ENCODE results near the gene CEP120.

Gene CEP120

GRCh38 chr5:123398058-123398733 is 25.0 kb downstream of the CEP120 start:
- H3K9me3 ChIP-seq (ENCODE audit: low read length) = no peaks in the 10 kb centered on the region
- H3K36me3 ChIP-seq (ENCODE audit: insufficient read depth, low read length) = peaks cover 55% of the 10 kb centered on the region
- H3K4me3 ChIP-seq (ENCODE audit: low read length) = no peak overlapping the region
- H3K27me3 ChIP-seq (ENCODE audit: insufficient read depth, low read length) = no peaks in the 10 kb centered on the region
- H3K4me1 ChIP-seq (ENCODE audit: insufficient read depth, low read length) = no peaks in the 10 kb centered on the region
- no peak overlapping the region for H2AFZ ChIP-seq (ENCODE audit: low read depth, low read length)

DNA sequence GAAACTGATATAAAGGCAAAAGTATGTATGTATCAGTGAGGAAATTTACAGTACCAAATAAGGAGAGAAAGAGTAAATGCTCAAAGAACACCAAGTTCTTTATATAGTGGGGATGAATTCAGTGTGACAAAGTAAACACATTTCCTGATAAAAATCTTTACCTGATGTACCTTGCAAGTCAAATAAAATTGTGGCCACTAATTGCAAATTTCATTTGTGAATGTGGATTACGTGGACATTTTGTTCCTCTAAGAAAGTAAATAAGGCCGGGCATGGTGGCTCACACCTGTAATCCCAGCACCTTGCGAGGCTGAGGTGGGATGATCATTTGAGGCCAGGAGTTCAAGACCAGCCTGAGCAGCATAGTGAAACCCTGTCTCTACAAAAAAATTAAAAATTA is 25.7 kb downstream of the CEP120 start:
- Histone ChIP-seq H3K9me3 (ENCODE audit: low read length) (no peaks in the 10 kb centered on the region), H3K4me3 (ENCODE audit: low read length) (no peak overlapping the region), H2AFZ (ENCODE audit: low read depth, low read length) (no peak overlapping the region), H3K36me3 (ENCODE audit: insufficient read depth, low read length) (peaks cover 55% of the 10 kb centered on the region), H3K4me1 (ENCODE audit: insufficient read depth, low read length) (no peaks in the 10 kb centered on the region), H3K27me3 (ENCODE audit: insufficient read depth, low read length) (no peaks in the 10 kb centered on the region)

DNA sequence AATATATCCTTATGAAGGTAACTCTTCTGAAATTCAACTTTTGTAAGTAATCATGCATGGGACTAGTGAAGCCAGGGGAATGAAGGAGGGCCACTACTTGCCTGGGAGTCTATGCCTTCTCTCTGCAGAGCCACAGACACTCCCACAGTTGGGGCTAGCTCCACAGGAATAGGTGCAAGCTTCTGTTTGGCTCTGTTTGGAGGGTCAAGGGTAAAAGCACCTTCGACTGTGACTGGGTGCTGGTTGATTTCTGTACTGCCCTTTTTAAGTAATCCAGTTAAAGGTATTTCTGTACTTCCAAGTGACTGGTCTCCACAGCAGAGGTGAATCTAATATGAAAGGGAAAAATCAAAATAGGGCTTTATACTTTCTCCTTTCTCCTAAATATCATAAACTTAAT is 32.2 kb downstream of the CEP120 start:
- no peak overlapping the region for H3K4me3 ChIP-seq (ENCODE audit: low read length)
- no peak overlapping the region for H2AFZ ChIP-seq (ENCODE audit: low read depth, low read length)
- peaks cover 61% of the 10 kb centered on the region for H3K36me3 ChIP-seq (ENCODE audit: insufficient read depth, low read length)
- H3K4me1 ChIP-seq (ENCODE audit: insufficient read depth, low read length) = no peaks in the 10 kb centered on the region
- no peaks in the 10 kb centered on the region for H3K27me3 ChIP-seq (ENCODE audit: insufficient read depth, low read length)
- H3K9me3 ChIP-seq (ENCODE audit: low read length) = no peaks in the 10 kb centered on the region

DNA sequence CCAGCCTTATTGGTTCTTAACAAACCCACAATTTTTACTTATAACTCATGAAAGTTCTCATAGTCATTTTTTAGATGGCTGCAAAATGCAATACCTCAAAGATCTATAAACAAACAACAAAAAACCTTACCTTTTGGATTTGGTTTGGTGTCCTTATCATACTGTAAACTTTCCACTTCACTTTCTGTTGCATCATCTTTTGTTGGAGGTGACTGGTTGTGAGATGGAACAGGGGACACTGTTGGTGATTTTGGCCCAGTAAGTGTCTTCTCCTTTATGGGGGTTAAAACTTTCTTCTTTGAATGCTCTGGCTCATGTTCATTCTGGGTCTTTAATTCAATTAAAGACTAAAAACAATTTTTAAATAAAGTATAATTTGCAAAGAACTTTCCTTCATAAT is 33.4 kb downstream of the CEP120 start:
- Histone ChIP-seq H3K36me3 (ENCODE audit: insufficient read depth, low read length) (peaks cover 72% of the 10 kb centered on the region), H3K4me3 (ENCODE audit: low read length) (no peak overlapping the region), H2AFZ (ENCODE audit: low read depth, low read length) (no peak overlapping the region)

GRCh38 chr5:123387313-123387712 is 35.9 kb downstream of the CEP120 start:
- Histone ChIP-seq H3K4me3 (ENCODE audit: low read length) (no peak overlapping the region), H3K27me3 (ENCODE audit: insufficient read depth, low read length) (no peaks in the 10 kb centered on the region), H2AFZ (ENCODE audit: low read depth, low read length) (no peak overlapping the region), H3K36me3 (ENCODE audit: insufficient read depth, low read length) (peaks cover 68% of the 10 kb centered on the region), H3K9me3 (ENCODE audit: low read length) (no peaks in the 10 kb centered on the region), H3K4me1 (ENCODE audit: insufficient read depth, low read length) (no peaks in the 10 kb centered on the region)

More for the DNA sequence above, 33.4 kb downstream of the CEP120 start:
- H3K27me3 ChIP-seq (ENCODE audit: insufficient read depth, low read length) = no peaks in the 10 kb centered on the region
- H3K4me1 ChIP-seq (ENCODE audit: insufficient read depth, low read length) = no peaks in the 10 kb centered on the region
- H3K9me3 ChIP-seq (ENCODE audit: low read length) = no peaks in the 10 kb centered on the region

DNA sequence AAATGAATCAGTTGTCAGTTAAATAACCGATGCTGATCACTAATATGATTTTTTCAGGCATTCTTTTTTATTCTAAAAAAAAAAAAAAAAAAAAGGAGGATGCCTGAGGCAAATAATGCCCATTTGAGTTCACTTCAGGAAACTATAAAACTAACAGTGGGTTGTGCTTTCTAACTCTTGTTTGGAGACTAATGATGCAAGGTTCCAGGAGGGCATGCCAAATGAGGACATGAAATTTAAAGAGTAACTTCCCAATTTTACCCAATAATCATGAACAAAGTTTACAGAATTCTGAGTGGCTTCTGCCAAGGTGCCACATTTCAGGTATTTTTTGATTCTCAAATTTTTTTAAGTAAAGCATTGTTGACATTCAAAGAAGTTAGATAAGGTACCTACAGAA is 41.0 kb downstream of the CEP120 start:
- Histone ChIP-seq H3K36me3 (ENCODE audit: insufficient read depth, low read length) (peaks cover 67% of the 10 kb centered on the region), H3K27me3 (ENCODE audit: insufficient read depth, low read length) (no peaks in the 10 kb centered on the region), H3K4me1 (ENCODE audit: insufficient read depth, low read length) (no peaks in the 10 kb centered on the region), H2AFZ (ENCODE audit: low read depth, low read length) (no peak overlapping the region), H3K4me3 (ENCODE audit: low read length) (no peak overlapping the region), H3K9me3 (ENCODE audit: low read length) (no peaks in the 10 kb centered on the region)

GRCh38 chr5:123371575-123372179 is 51.5 kb downstream of the CEP120 start:
- H3K4me1 ChIP-seq (ENCODE audit: insufficient read depth, low read length) = no peaks in the 10 kb centered on the region
- H3K4me3 ChIP-seq (ENCODE audit: low read length) = no peak overlapping the region
- peaks cover 60% of the 10 kb centered on the region for H3K36me3 ChIP-seq (ENCODE audit: insufficient read depth, low read length)
- no peaks in the 10 kb centered on the region for H3K9me3 ChIP-seq (ENCODE audit: low read length)
- H2AFZ ChIP-seq (ENCODE audit: low read depth, low read length) = no peak overlapping the region
- H3K27me3 ChIP-seq (ENCODE audit: insufficient read depth, low read length) = no peaks in the 10 kb centered on the region

DNA sequence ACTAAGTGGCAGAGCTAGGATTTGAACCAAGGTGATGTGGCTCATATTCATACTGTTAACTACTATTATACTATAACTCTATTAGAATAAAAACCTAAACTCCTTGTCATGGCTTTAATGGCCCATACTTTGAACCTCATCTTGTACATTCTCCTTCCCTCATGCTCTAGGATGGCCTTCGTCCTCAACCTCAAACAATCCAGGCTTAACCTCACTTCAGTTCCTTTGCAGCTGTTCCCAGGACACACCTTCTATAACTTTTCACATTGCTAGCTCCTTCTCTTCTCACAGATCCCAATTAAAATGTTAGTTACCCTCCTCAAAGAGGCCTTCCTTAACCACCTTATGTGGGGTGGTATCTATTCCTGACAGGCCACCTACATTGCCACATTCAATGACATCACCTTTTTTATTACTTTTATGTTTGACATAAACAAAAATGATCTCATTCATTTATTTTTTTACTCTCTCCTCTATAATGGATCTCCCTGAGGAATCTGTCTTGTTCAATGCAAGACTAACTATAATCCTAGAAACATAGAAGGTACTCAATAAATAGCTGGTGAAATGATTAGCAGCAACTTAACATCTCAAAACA is 53.7 kb downstream of the CEP120 start:
- Histone ChIP-seq H3K4me1 (ENCODE audit: insufficient read depth, low read length) (no peaks in the 10 kb centered on the region), H3K27me3 (ENCODE audit: insufficient read depth, low read length) (no peaks in the 10 kb centered on the region), H3K36me3 (ENCODE audit: insufficient read depth, low read length) (peaks cover 42% of the 10 kb centered on the region), H3K9me3 (ENCODE audit: low read length) (no peaks in the 10 kb centered on the region), H2AFZ (ENCODE audit: low read depth, low read length) (no peak overlapping the region), H3K4me3 (ENCODE audit: low read length) (no peak overlapping the region)

GRCh38 chr5:123367739-123368138 is 55.5 kb downstream of the CEP120 start:
- Histone ChIP-seq H3K4me1 (ENCODE audit: insufficient read depth, low read length) (no peaks in the 10 kb centered on the region), H3K4me3 (ENCODE audit: low read length) (no peak overlapping the region), H2AFZ (ENCODE audit: low read depth, low read length) (no peak overlapping the region), H3K27me3 (ENCODE audit: insufficient read depth, low read length) (no peaks in the 10 kb centered on the region), H3K36me3 (ENCODE audit: insufficient read depth, low read length) (peaks cover 30% of the 10 kb centered on the region), H3K9me3 (ENCODE audit: low read length) (no peaks in the 10 kb centered on the region)

- no peak overlapping the region for H3K4me3 ChIP-seq (ENCODE audit: low read length)
- no peaks in the 10 kb centered on the region for H3K27me3 ChIP-seq (ENCODE audit: insufficient read depth, low read length)
- H3K9me3 ChIP-seq (ENCODE audit: low read length) = no peaks in the 10 kb centered on the region
- peaks cover 19% of the 10 kb centered on the region for H3K36me3 ChIP-seq (ENCODE audit: insufficient read depth, low read length)
- no peak overlapping the region for H2AFZ ChIP-seq (ENCODE audit: low read depth, low read length)
- H3K4me1 ChIP-seq (ENCODE audit: insufficient read depth, low read length) = no peaks in the 10 kb centered on the region
These were observed 58.0 kb downstream of the CEP120 start for GRCh38 chr5:123365156-123365555.

- H2AFZ ChIP-seq (ENCODE audit: low read depth, low read length) = no peak overlapping the region
- peaks cover 18% of the 10 kb centered on the region for H3K36me3 ChIP-seq (ENCODE audit: insufficient read depth, low read length)
- no peaks in the 10 kb centered on the region for H3K4me1 ChIP-seq (ENCODE audit: insufficient read depth, low read length)
- H3K9me3 ChIP-seq (ENCODE audit: low read length) = no peaks in the 10 kb centered on the region
- H3K27me3 ChIP-seq (ENCODE audit: insufficient read depth, low read length) = no peaks in the 10 kb centered on the region
- H3K4me3 ChIP-seq (ENCODE audit: low read length) = no peak overlapping the region
These were observed 58.6 kb downstream of the CEP120 start for GRCh38 chr5:123364441-123365155.

- H3K9me3 ChIP-seq (ENCODE audit: low read length) = peaks cover 2% of the 10 kb centered on the region
- no peak overlapping the region for H2AFZ ChIP-seq (ENCODE audit: low read depth, low read length)
- no peaks in the 10 kb centered on the region for H3K4me1 ChIP-seq (ENCODE audit: insufficient read depth, low read length)
- no peak overlapping the region for H3K4me3 ChIP-seq (ENCODE audit: low read length)
- peaks cover 26% of the 10 kb centered on the region for H3K36me3 ChIP-seq (ENCODE audit: insufficient read depth, low read length)
- no peaks in the 10 kb centered on the region for H3K27me3 ChIP-seq (ENCODE audit: insufficient read depth, low read length)
These were observed 62.3 kb downstream of the CEP120 start for GRCh38 chr5:123360910-123361309.

DNA sequence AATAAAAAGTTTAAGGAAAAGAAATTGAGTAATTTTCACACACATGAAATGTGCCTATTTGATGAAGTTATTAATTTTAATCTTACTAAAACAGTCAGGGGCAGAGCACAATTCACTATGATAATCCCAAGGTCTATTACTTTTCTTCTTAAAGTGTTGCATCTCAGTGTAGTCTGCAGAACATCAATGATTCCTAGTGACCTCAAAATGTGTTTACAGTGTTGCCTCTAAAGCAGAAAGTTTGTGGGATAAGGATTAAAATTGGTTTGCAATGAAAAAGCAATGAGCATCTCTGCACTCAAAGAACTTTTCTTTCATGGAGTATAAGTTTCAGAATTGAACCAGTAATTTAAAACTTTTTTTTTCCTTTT is 63.0 kb downstream of the CEP120 start:
- Histone ChIP-seq H3K27me3 (ENCODE audit: insufficient read depth, low read length) (no peaks in the 10 kb centered on the region), H2AFZ (ENCODE audit: low read depth, low read length) (no peak overlapping the region), H3K9me3 (ENCODE audit: low read length) (peaks cover 2% of the 10 kb centered on the region), H3K36me3 (ENCODE audit: insufficient read depth, low read length) (peaks cover 26% of the 10 kb centered on the region), H3K4me3 (ENCODE audit: low read length) (no peak overlapping the region), H3K4me1 (ENCODE audit: insufficient read depth, low read length) (no peaks in the 10 kb centered on the region)

Measured in neuron (in vitro differentiated cells).